ENCODE data around the gene UFSP1. TPM values are rescaled to one million over a fixed set of nuclear protein-coding genes. Genes with fewer than 3 reads are reported as not detected.

The UFSP1 gene
- polyA plus RNA-seq, 2 donors: 3.8 to 3.9 TPM

GRCh38 chr7:100874577-100875355 lies 14.7 kb downstream of the UFSP1 start, which contains the start of gene SRRT:
Gene SRRT, plus strand, starts transcription at chr7:100875103. Its CDS starts 488 bp downstream, at chr7:100875591.
- H3K27me3 ChIP-seq (ENCODE audit: control insufficient read depth in 1 of 2, insufficient read depth in 2 of 2, low read length in 2 of 2): no peaks in the 10 kb centered on the region
- no peaks in the 10 kb centered on the region for H3K4me1 ChIP-seq (ENCODE audit: control insufficient read depth in 2 of 2, insufficient read depth in 2 of 2, low read length in 1 of 2)
- H3K4me3 ChIP-seq (ENCODE audit: low read depth in 1 of 2, low read length in 2 of 2): peak within 1 kb of the TSS; percentile 87 to 90
- 2% methylated on average over 73 to 79 of the region's 79 CpGs for WGBS, 2 donors
- peak within 1 kb of the TSS; percentile 98 to 99 for H3K27ac ChIP-seq (ENCODE audit: low read depth in 2 of 2, low read length in 1 of 2)
- H3K36me3 ChIP-seq (ENCODE audit: control insufficient read depth in 2 of 2, insufficient read depth in 2 of 2, low read length in 1 of 2): peaks cover 0 to 22% of the 10 kb centered on the region in 2 donors
- H3K9me3 ChIP-seq (ENCODE audit: control insufficient read depth in 2 of 2, insufficient read depth in 1 of 2, low read depth in 1 of 2, low read length in 1 of 2): no peaks in the 10 kb centered on the region

- H3K36me3 ChIP-seq (ENCODE audit: control insufficient read depth in 2 of 2, insufficient read depth in 2 of 2, low read length in 1 of 2): peaks cover 0 to 21% of the 10 kb centered on the region in 2 donors
Observed at GRCh38 chr7:100874300-100874576, 15.3 kb downstream of the UFSP1 start.

GRCh38 chr7:100873599-100874299 lies 15.8 kb downstream of the UFSP1 start:
- Histone ChIP-seq H3K36me3 (ENCODE audit: control insufficient read depth in 2 of 2, insufficient read depth in 2 of 2, low read length in 1 of 2) (peaks cover 0 to 21% of the 10 kb centered on the region in 2 donors), H3K4me1 (ENCODE audit: control insufficient read depth in 2 of 2, insufficient read depth in 2 of 2, low read length in 1 of 2) (no peaks in the 10 kb centered on the region), H3K27ac (ENCODE audit: low read depth in 2 of 2, low read length in 1 of 2) (peak overlapping the region; percentile 97 to 99), H3K4me3 (ENCODE audit: low read depth in 1 of 2, low read length in 2 of 2) (peak overlapping the region in 1 of 2 donors; percentile 90), H3K9me3 (ENCODE audit: control insufficient read depth in 2 of 2, insufficient read depth in 1 of 2, low read depth in 1 of 2, low read length in 1 of 2) (no peaks in the 10 kb centered on the region), H3K27me3 (ENCODE audit: control insufficient read depth in 1 of 2, insufficient read depth in 2 of 2, low read length in 2 of 2) (no peaks in the 10 kb centered on the region)
- 85 to 87% methylated on average over 10 of the region's 10 CpGs for WGBS, 2 donors

More at GRCh38 chr7:100874300-100874576, 15.3 kb downstream of the UFSP1 start:
- no peaks in the 10 kb centered on the region for H3K27me3 ChIP-seq (ENCODE audit: control insufficient read depth in 1 of 2, insufficient read depth in 2 of 2, low read length in 2 of 2)
- peak overlapping the region; percentile 87 to 90 for H3K4me3 ChIP-seq (ENCODE audit: low read depth in 1 of 2, low read length in 2 of 2)
- H3K27ac ChIP-seq (ENCODE audit: low read depth in 2 of 2, low read length in 1 of 2): peak overlapping the region; percentile 97 to 99
- H3K9me3 ChIP-seq (ENCODE audit: control insufficient read depth in 2 of 2, insufficient read depth in 1 of 2, low read depth in 1 of 2, low read length in 1 of 2): no peaks in the 10 kb centered on the region
- WGBS, 2 donors: 46 to 54% methylated on average over 8 of the region's 8 CpGs
- H3K4me1 ChIP-seq (ENCODE audit: control insufficient read depth in 2 of 2, insufficient read depth in 2 of 2, low read length in 1 of 2): no peaks in the 10 kb centered on the region

GRCh38 chr7:100867776-100868485 lies 21.6 kb downstream of the UFSP1 start:
- Histone ChIP-seq H3K4me3 (ENCODE audit: low read depth in 1 of 2, low read length in 2 of 2) (peak overlapping the region; percentile 79 to 81), H3K4me1 (ENCODE audit: control insufficient read depth in 2 of 2, insufficient read depth in 2 of 2, low read length in 1 of 2) (peaks cover 0 to 8% of the 10 kb centered on the region in 2 donors), H3K27ac (ENCODE audit: low read depth in 2 of 2, low read length in 1 of 2) (peak overlapping the region; percentile 89 to 96), H3K27me3 (ENCODE audit: control insufficient read depth in 1 of 2, insufficient read depth in 2 of 2, low read length in 2 of 2) (no peaks in the 10 kb centered on the region), H3K9me3 (ENCODE audit: control insufficient read depth in 2 of 2, insufficient read depth in 1 of 2, low read depth in 1 of 2, low read length in 1 of 2) (no peaks in the 10 kb centered on the region), H3K36me3 (ENCODE audit: control insufficient read depth in 2 of 2, insufficient read depth in 2 of 2, low read length in 1 of 2) (peaks cover 0 to 18% of the 10 kb centered on the region in 2 donors)
- WGBS, 2 donors: 20 to 25% methylated on average over 26 to 27 of the region's 27 CpGs

GRCh38 chr7:100867040-100867775 lies 22.3 kb downstream of the UFSP1 start, which contains the start of gene TRIP6:
Gene TRIP6, plus strand, starts transcription at chr7:100867387. Its CDS starts 111 bp downstream, at chr7:100867498.
- H3K27me3 ChIP-seq (ENCODE audit: control insufficient read depth in 1 of 2, insufficient read depth in 2 of 2, low read length in 2 of 2): no peaks in the 10 kb centered on the region
- peak within 1 kb of the TSS; percentile 89 to 96 for H3K27ac ChIP-seq (ENCODE audit: low read depth in 2 of 2, low read length in 1 of 2)
- H3K36me3 ChIP-seq (ENCODE audit: control insufficient read depth in 2 of 2, insufficient read depth in 2 of 2, low read length in 1 of 2): peaks cover 0 to 18% of the 10 kb centered on the region in 2 donors
- peaks cover 0 to 8% of the 10 kb centered on the region in 2 donors for H3K4me1 ChIP-seq (ENCODE audit: control insufficient read depth in 2 of 2, insufficient read depth in 2 of 2, low read length in 1 of 2)
- no peaks in the 10 kb centered on the region for H3K9me3 ChIP-seq (ENCODE audit: control insufficient read depth in 2 of 2, insufficient read depth in 1 of 2, low read depth in 1 of 2, low read length in 1 of 2)
- WGBS, 2 donors: 2 to 5% methylated on average over 40 to 42 of the region's 42 CpGs
- H3K4me3 ChIP-seq (ENCODE audit: low read depth in 1 of 2, low read length in 2 of 2): peak within 1 kb of the TSS; percentile 79 to 81

- H3K9me3 ChIP-seq (ENCODE audit: control insufficient read depth in 2 of 2, insufficient read depth in 1 of 2, low read depth in 1 of 2, low read length in 1 of 2): no peaks in the 10 kb centered on the region
- H3K4me3 ChIP-seq (ENCODE audit: low read depth in 1 of 2, low read length in 2 of 2): peak overlapping the region; percentile 79 to 81
- H3K36me3 ChIP-seq (ENCODE audit: control insufficient read depth in 2 of 2, insufficient read depth in 2 of 2, low read length in 1 of 2): peaks cover 0 to 18% of the 10 kb centered on the region in 2 donors
- no peaks in the 10 kb centered on the region for H3K27me3 ChIP-seq (ENCODE audit: control insufficient read depth in 1 of 2, insufficient read depth in 2 of 2, low read length in 2 of 2)
- peaks cover 0 to 8% of the 10 kb centered on the region in 2 donors for H3K4me1 ChIP-seq (ENCODE audit: control insufficient read depth in 2 of 2, insufficient read depth in 2 of 2, low read length in 1 of 2)
- WGBS, 2 donors: 29 to 46% methylated on average over 5 of the region's 5 CpGs
- peak overlapping the region; percentile 89 to 96 for H3K27ac ChIP-seq (ENCODE audit: low read depth in 2 of 2, low read length in 1 of 2)
Observed at GRCh38 chr7:100866729-100867039, 22.8 kb downstream of the UFSP1 start.

GRCh38 chr7:100865938-100866728 lies 23.4 kb downstream of the UFSP1 start:
- H3K9me3 ChIP-seq (ENCODE audit: control insufficient read depth in 2 of 2, insufficient read depth in 1 of 2, low read depth in 1 of 2, low read length in 1 of 2): no peaks in the 10 kb centered on the region
- H3K4me3 ChIP-seq (ENCODE audit: low read depth in 1 of 2, low read length in 2 of 2): peak overlapping the region; percentile 79 to 81
- H3K27ac ChIP-seq (ENCODE audit: low read depth in 2 of 2, low read length in 1 of 2): peak overlapping the region; percentile 89 to 96
- peaks cover 0 to 8% of the 10 kb centered on the region in 2 donors for H3K4me1 ChIP-seq (ENCODE audit: control insufficient read depth in 2 of 2, insufficient read depth in 2 of 2, low read length in 1 of 2)
- no peaks in the 10 kb centered on the region for H3K27me3 ChIP-seq (ENCODE audit: control insufficient read depth in 1 of 2, insufficient read depth in 2 of 2, low read length in 2 of 2)
- H3K36me3 ChIP-seq (ENCODE audit: control insufficient read depth in 2 of 2, insufficient read depth in 2 of 2, low read length in 1 of 2): peaks cover 0 to 18% of the 10 kb centered on the region in 2 donors
- WGBS, 2 donors: 33 to 42% methylated on average over 42 to 46 of the region's 46 CpGs

- Histone ChIP-seq H3K9me3 (ENCODE audit: control insufficient read depth in 2 of 2, insufficient read depth in 1 of 2, low read depth in 1 of 2, low read length in 1 of 2) (no peaks in the 10 kb centered on the region), H3K36me3 (ENCODE audit: control insufficient read depth in 2 of 2, insufficient read depth in 2 of 2, low read length in 1 of 2) (peaks cover 4 to 21% of the 10 kb centered on the region in 2 donors), H3K4me3 (ENCODE audit: low read depth in 1 of 2, low read length in 2 of 2) (peak overlapping the region; percentile 25 to 81), H3K4me1 (ENCODE audit: control insufficient read depth in 2 of 2, insufficient read depth in 2 of 2, low read length in 1 of 2) (peaks cover 0 to 8% of the 10 kb centered on the region in 2 donors), H3K27ac (ENCODE audit: low read depth in 2 of 2, low read length in 1 of 2) (peak overlapping the region; percentile 89 to 96), H3K27me3 (ENCODE audit: control insufficient read depth in 1 of 2, insufficient read depth in 2 of 2, low read length in 2 of 2) (no peaks in the 10 kb centered on the region)
- 44 to 59% methylated on average over 17 of the region's 17 CpGs for WGBS, 2 donors
Observed at GRCh38 chr7:100865372-100865911, 24.1 kb downstream of the UFSP1 start.
